ENCODE measurements around the gene AKNAD1. TPM values are rescaled to one million over a fixed set of nuclear protein-coding genes. Genes with fewer than 3 reads are reported as not detected.

Gene AKNAD1
- total RNA-seq, 1 experiment from 2014 or later: not detected

DNA sequence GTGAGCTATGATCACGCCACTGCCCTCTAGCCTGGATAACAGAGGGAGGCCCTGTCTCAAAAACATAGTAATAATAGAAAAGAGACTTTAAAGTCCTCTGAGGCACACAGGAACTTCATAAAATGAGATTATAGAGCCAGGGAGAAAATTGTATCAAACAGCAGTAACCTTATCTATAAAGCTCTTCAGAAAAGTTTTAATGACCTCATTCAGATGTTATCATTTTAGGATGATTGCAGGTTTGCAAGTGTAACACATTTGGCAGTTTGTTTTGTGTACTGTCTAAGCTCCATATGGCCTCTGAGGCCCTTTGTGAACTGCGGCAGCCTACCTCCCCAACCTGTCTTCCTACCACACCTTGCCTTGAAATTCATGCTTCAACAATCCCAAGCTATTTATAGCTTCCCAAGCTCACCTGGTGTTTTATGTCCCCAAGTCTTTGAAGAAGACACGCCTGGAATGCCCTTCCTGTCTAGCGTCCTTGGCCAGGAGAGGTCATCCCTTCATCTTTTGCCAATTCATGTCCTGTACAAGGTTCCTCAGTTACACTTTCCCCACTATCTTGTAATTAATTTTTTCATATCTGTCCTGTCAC is 8.5 kb upstream of the AKNAD1 start:
- intact Hi-C loops (cut with micrococcal nuclease; ENCODE audit: unreplicated experiment): loop anchor here (1.0 kb wide), 1 partner anchor 12 kb away; no protein-coding TSS in a partner anchor
- Histone ChIP-seq H3K4me3 (ENCODE audit: low read depth, low read length) (no peak overlapping the region), H3K36me3 (ENCODE audit: control insufficient read depth, insufficient read depth, low read length) (no peaks in the 10 kb centered on the region), H3K27me3 (replicated peaks; ENCODE audit: control insufficient read depth, insufficient read depth, low read length) (no peaks in the 10 kb centered on the region), H3K9me3 (no peaks in the 10 kb centered on the region), H3K4me1 (peaks cover 21% of the 10 kb centered on the region)
- Mint-ChIP-seq H3K36me3 (ENCODE audit: insufficient read depth, unreplicated experiment) (no peaks in the 10 kb centered on the region), H3K4me1 (ENCODE audit: low read depth, unreplicated experiment) (peaks cover 11% of the 10 kb centered on the region), H3K27me3 (ENCODE audit: insufficient read depth, unreplicated experiment) (no peaks in the 10 kb centered on the region), H3K27ac (ENCODE audit: unreplicated experiment) (peak overlapping the region; percentile 69), H3K4me3 (ENCODE audit: unreplicated experiment) (peak overlapping the region; percentile 11), H3K9me3 (ENCODE audit: unreplicated experiment) (no peaks in the 10 kb centered on the region)
- BruUV-seq (replicated peaks): no TSS peak
- ChIA-PET POLR2A (no interaction called here), CTCF (interaction anchor here (0.7 to 1.1 kb wide), 3 partner anchors 33 to 898 kb away, joined by 4 to 6 read pairs (median 5); partner anchors contain the start of gene EPS8L3)
- TF ChIP-seq, protein P1, sequence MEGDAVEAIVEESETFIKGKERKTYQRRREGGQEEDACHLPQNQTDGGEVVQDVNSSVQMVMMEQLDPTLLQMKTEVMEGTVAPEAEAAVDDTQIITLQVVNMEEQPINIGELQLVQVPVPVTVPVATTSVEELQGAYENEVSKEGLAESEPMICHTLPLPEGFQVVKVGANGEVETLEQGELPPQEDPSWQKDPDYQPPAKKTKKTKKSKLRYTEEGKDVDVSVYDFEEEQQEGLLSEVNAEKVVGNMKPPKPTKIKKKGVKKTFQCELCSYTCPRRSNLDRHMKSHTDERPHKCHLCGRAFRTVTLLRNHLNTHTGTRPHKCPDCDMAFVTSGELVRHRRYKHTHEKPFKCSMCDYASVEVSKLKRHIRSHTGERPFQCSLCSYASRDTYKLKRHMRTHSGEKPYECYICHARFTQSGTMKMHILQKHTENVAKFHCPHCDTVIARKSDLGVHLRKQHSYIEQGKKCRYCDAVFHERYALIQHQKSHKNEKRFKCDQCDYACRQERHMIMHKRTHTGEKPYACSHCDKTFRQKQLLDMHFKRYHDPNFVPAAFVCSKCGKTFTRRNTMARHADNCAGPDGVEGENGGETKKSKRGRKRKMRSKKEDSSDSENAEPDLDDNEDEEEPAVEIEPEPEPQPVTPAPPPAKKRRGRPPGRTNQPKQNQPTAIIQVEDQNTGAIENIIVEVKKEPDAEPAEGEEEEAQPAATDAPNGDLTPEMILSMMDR (IDR thresholded peaks at IDR 0.05; ENCODE audit: insufficient read depth in 1 of 2, low read depth in 1 of 2, low read length in 1 of 2, severe bottlenecking in 1 of 2, unreplicated experiment in 1 of 2): no peak
- peak; percentile 67 to 80 for DNase-seq

DNA sequence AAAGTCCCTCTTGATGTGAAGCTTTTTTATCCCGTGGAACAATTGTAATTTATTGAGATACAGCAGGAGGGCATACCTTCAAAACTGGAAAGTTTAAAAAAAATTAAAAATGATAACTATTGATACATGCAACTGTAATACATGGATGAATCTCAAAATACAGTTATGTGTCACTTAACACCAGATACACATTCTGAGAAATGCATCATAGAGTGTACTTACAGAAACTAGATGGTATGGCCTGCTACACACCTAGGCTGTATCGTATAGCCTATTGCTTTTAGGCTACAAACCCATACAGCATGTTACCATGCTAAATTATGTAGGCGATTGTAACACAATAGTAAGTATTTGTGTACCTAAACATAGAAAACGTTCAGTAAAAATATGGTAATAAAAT is 7.1 kb upstream of the AKNAD1 start:
- H3K27ac Mint-ChIP-seq (ENCODE audit: unreplicated experiment): no peak overlapping the region
- BruUV-seq (replicated peaks): no TSS peak
- H3K9me3 ChIP-seq: no peaks in the 10 kb centered on the region
- H3K27me3 ChIP-seq (replicated peaks; ENCODE audit: control insufficient read depth, insufficient read depth, low read length): no peaks in the 10 kb centered on the region
- ChIA-PET CTCF (no interaction called here), POLR2A (no interaction called here)
- peaks cover 11% of the 10 kb centered on the region for H3K4me1 Mint-ChIP-seq (ENCODE audit: low read depth, unreplicated experiment)
- TF ChIP-seq, protein P1 (IDR thresholded peaks at IDR 0.05; ENCODE audit: insufficient read depth in 1 of 2, low read depth in 1 of 2, low read length in 1 of 2, severe bottlenecking in 1 of 2, unreplicated experiment in 1 of 2): no peak
- intact Hi-C loops (cut with micrococcal nuclease; ENCODE audit: unreplicated experiment): no loop called here
- H3K4me1 ChIP-seq: peaks cover 21% of the 10 kb centered on the region
- DNase-seq: no peak
- no peak overlapping the region for H3K4me3 Mint-ChIP-seq (ENCODE audit: unreplicated experiment)
- H3K9me3 Mint-ChIP-seq (ENCODE audit: unreplicated experiment): no peaks in the 10 kb centered on the region
- H3K4me3 ChIP-seq (ENCODE audit: low read depth, low read length): no peak overlapping the region
- H3K36me3 ChIP-seq (ENCODE audit: control insufficient read depth, insufficient read depth, low read length): no peaks in the 10 kb centered on the region
- H3K27me3 Mint-ChIP-seq (ENCODE audit: insufficient read depth, unreplicated experiment): no peaks in the 10 kb centered on the region
- H3K36me3 Mint-ChIP-seq (ENCODE audit: insufficient read depth, unreplicated experiment): no peaks in the 10 kb centered on the region

DNA sequence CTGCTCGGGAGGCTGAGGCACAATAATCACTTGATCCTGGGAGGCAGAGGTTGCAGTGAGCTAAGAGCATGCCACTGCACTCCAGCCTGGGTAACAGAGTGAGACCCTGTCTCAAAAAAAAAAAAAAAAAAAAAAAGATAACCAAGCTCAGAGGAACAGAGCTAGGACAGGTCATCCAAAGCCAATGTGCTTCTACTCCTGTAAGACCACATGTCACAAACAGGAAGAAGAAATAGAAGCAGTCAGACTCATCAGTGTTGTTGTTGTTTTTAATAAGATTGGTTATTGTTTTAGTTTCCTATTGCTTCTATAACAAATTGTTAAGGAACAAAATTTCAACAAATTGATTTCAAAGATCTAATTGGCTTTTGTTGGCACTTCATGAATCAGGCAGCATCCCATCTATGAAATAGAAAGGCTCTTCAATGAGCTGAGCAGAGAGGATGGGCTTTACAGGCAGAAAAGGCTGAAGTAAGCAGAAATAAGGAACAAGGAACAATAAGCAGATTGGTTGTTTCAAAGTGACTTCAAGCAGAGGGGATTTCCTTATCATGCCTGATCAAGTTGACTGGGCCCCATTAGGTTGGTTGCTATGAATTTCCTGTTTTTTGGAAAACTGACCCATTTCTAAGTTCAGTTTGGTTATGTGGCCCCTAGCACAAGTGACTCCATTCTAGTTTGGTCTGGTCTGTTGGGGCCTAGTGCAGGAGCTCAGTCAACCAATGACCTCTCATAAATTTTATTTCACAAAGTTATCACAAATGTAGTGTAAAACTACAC is 6.0 kb upstream of the AKNAD1 start:
- H3K36me3 ChIP-seq (ENCODE audit: control insufficient read depth, insufficient read depth, low read length): no peaks in the 10 kb centered on the region
- H3K27me3 Mint-ChIP-seq (ENCODE audit: insufficient read depth, unreplicated experiment): no peaks in the 10 kb centered on the region
- no peak overlapping the region for H3K4me3 Mint-ChIP-seq (ENCODE audit: unreplicated experiment)
- no peaks in the 10 kb centered on the region for H3K36me3 Mint-ChIP-seq (ENCODE audit: insufficient read depth, unreplicated experiment)
- intact Hi-C loops (cut with micrococcal nuclease; ENCODE audit: unreplicated experiment): no loop called here
- no peaks in the 10 kb centered on the region for H3K9me3 Mint-ChIP-seq (ENCODE audit: unreplicated experiment)
- no peak for DNase-seq
- BruUV-seq (replicated peaks): no TSS peak
- no peak overlapping the region for H3K27ac Mint-ChIP-seq (ENCODE audit: unreplicated experiment)
- ChIA-PET POLR2A (interaction anchor here (0.7 kb wide), 1 partner anchor 14 kb away, joined by 4 read pairs; the partner anchor contains the start of gene GPSM2), CTCF (no interaction called here)
- peaks cover 21% of the 10 kb centered on the region for H3K4me1 ChIP-seq
- peaks cover 11% of the 10 kb centered on the region for H3K4me1 Mint-ChIP-seq (ENCODE audit: low read depth, unreplicated experiment)
- no peaks in the 10 kb centered on the region for H3K9me3 ChIP-seq
- H3K4me3 ChIP-seq (ENCODE audit: low read depth, low read length): no peak overlapping the region
- H3K27me3 ChIP-seq (replicated peaks; ENCODE audit: control insufficient read depth, insufficient read depth, low read length): no peaks in the 10 kb centered on the region
- TF ChIP-seq, protein P1 (IDR thresholded peaks at IDR 0.05; ENCODE audit: insufficient read depth in 1 of 2, low read depth in 1 of 2, low read length in 1 of 2, severe bottlenecking in 1 of 2, unreplicated experiment in 1 of 2): no peak
